H1 (cell line): ENCODE data around the gene ALK. TPM values are rescaled to one million over a fixed set of nuclear protein-coding genes. Genes with fewer than 3 reads are reported as not detected.

ENCODE experiments used
- CTCF ChIA-PET: fragments of 300-600 bp; sonication (Branson Sonifier 250); formaldehyde crosslinking; loops from one replicate; lab custom pipeline; 2021; ENCODE audit not compliant: partially characterized antibody; lab: Charles Lee
- POLR2A ChIA-PET: fragments of 300-600 bp; sonication (Branson Sonifier 250); formaldehyde crosslinking; loops from one replicate; lab custom pipeline; 2021; ENCODE audit warnings: inconsistent platforms; ENCODE audit not compliant: partially characterized antibody; lab: Charles Lee
- DNase-seq, 2 experiments: peaks; one replicate each; pipeline versions ENCODE4 v3.0.0 to v3.0.0-alpha.2; 2010 to 2022; ENCODE audit warnings: low spot score in 2 of 2, low read depth in 1 of 2, mixed read lengths in 1 of 2
- FAIRE-seq: peaks from 2 replicates; lab custom pipeline; 2011; peaks lifted over from hg19 to GRCh38; lab: Jason Lieb, UNC
- H2AFZ ChIP-seq: 2 replicates; pipeline ENCODE4 v1.8.1; 2012; ENCODE audit warnings: low read length, inconsistent platforms
- H2AK5ac ChIP-seq: 2 replicates; pipeline ENCODE4 v1.6.1; 2013; ENCODE audit warnings: low read depth, low read length
- H2BK120ac ChIP-seq: replicated peaks from 2 replicates; pipeline ENCODE3; 2013; ENCODE audit warnings: low read depth, low read length, inconsistent platforms
- H2BK12ac ChIP-seq: 2 replicates; pipeline ENCODE4 v1.6.1; 2013; ENCODE audit warnings: low read depth, low read length
- H2BK15ac ChIP-seq: 2 replicates; pipeline ENCODE4 v1.6.1; 2013; ENCODE audit warnings: low read length
- H2BK20ac ChIP-seq: 2 replicates; pipeline ENCODE4 v1.6.1; 2013; ENCODE audit warnings: low read length
- H2BK5ac ChIP-seq: 2 replicates; pipeline ENCODE4 v1.6.1; 2013; ENCODE audit warnings: low read depth, low read length
- H3K14ac ChIP-seq: 2 replicates; pipeline ENCODE4 v1.6.1; 2013; ENCODE audit warnings: inconsistent platforms; ENCODE audit not compliant: insufficient read length
- H3K18ac ChIP-seq: 2 replicates; pipeline ENCODE4 v1.6.1; 2013; ENCODE audit warnings: low read length; ENCODE audit errors: extremely low read depth
- H3K23ac ChIP-seq: 2 replicates; pipeline ENCODE4 v1.6.1; 2013; ENCODE audit warnings: inconsistent platforms; ENCODE audit not compliant: insufficient read length
- H3K23me2 ChIP-seq: 2 replicates; pipeline ENCODE4 v1.6.1; 2013; ENCODE audit warnings: low read depth, low read length
- H3K27ac ChIP-seq: 2 replicates; pipeline ENCODE4 v1.6.1; 2011; ENCODE audit warnings: low read depth, low read length, inconsistent platforms
- H3K27me3 ChIP-seq, 4 experiments: replicated peaks in 1 of 4; 1 replicate in 1 of 4; 2 replicates in 3 of 4; pipeline versions ENCODE4 v1.6.1 to v1.8.1; 2011 to 2013; ENCODE audit warnings: low read length in 3 of 4, mild to moderate bottlenecking in 3 of 4, inconsistent platforms in 2 of 4, mixed read lengths in 2 of 4, moderate library complexity in 1 of 4; ENCODE audit not compliant: control insufficient read depth in 3 of 4, insufficient read depth in 3 of 4; ENCODE audit errors: extremely low read depth in 1 of 4
- H3K36me3 ChIP-seq, 4 experiments: 2 replicates each; pipeline versions ENCODE4 v1.6.1 to v1.8.1; 2011 to 2013; ENCODE audit warnings: mild to moderate bottlenecking in 4 of 4, low read length in 3 of 4, moderate library complexity in 2 of 4, control low read depth in 1 of 4, inconsistent platforms in 1 of 4; ENCODE audit not compliant: insufficient read depth in 4 of 4, control insufficient read depth in 2 of 4
- H3K4ac ChIP-seq: replicated peaks from 2 replicates; pipeline ENCODE3; 2013; ENCODE audit warnings: low read length, low read depth, mixed read lengths, inconsistent platforms; ENCODE audit not compliant: insufficient read length
- H3K4me1 ChIP-seq, 4 experiments: replicated peaks in 1 of 4; 1 replicate in 1 of 4; 2 replicates in 3 of 4; pipeline versions ENCODE4 v1.6.1 to v1.8.1; 2011 to 2013; ENCODE audit warnings: low read length in 3 of 4, inconsistent platforms in 2 of 4, mixed read lengths in 1 of 4; ENCODE audit not compliant: insufficient read depth in 4 of 4, control insufficient read depth in 3 of 4
- H3K4me2 ChIP-seq, 2 experiments: 2 replicates each; pipeline versions ENCODE4 v1.6.1 to v1.8.1; 2011 to 2013; ENCODE audit warnings: low read depth in 2 of 2, low read length in 2 of 2, control low read depth in 1 of 2, inconsistent platforms in 1 of 2, mild to moderate bottlenecking in 1 of 2; ENCODE audit not compliant: insufficient read depth in 1 of 2
- H3K4me3 ChIP-seq, 4 experiments: fragments of 200-600, 300-600 bp in 1 of 4; sonication (generic), shearing (Covaris generic), sonication (Bioruptor Twin) in 1 of 4; 2 replicates each; pipeline versions ENCODE4 v1.5.1 to v1.8.1; 2011 to 2016; ENCODE audit warnings: low read length in 4 of 4, low read depth in 3 of 4, control low read depth in 2 of 4, inconsistent platforms in 2 of 4, mild to moderate bottlenecking in 2 of 4, mixed read lengths in 1 of 4, moderate library complexity in 1 of 4; ENCODE audit not compliant: insufficient read depth in 2 of 4; ENCODE audit errors: extremely low read depth in 1 of 4
- H3K56ac ChIP-seq: replicated peaks from 2 replicates; pipeline ENCODE3; 2013; ENCODE audit warnings: low read depth, mild to moderate bottlenecking, mixed read lengths, low read length, inconsistent platforms; ENCODE audit not compliant: insufficient read length
- H3K79me1 ChIP-seq: 2 replicates; pipeline ENCODE4 v1.6.1; 2013; ENCODE audit warnings: low read depth, low read length, control low read depth
- H3K79me2 ChIP-seq, 2 experiments: 2 replicates each; pipeline versions ENCODE4 v1.6.1 to v1.8.1; 2012 to 2013; ENCODE audit warnings: low read length in 2 of 2, mild to moderate bottlenecking in 2 of 2, inconsistent platforms in 1 of 2; ENCODE audit not compliant: insufficient read depth in 2 of 2, control insufficient read depth in 1 of 2
- H3K9ac ChIP-seq, 4 experiments: replicated peaks in 1 of 4; 1 replicate in 1 of 4; 2 replicates in 3 of 4; pipeline versions ENCODE4 v1.6.1 to v1.8.1; 2011 to 2013; ENCODE audit warnings: low read depth in 3 of 4, low read length in 3 of 4, control low read depth in 2 of 4, mild to moderate bottlenecking in 2 of 4, moderate library complexity in 2 of 4, inconsistent platforms in 1 of 4; ENCODE audit errors: extremely low read depth in 1 of 4
- H3K9me3 ChIP-seq, 2 experiments: 2 replicates each; pipeline versions ENCODE4 v1.6.1 to v1.8.1; 2012 to 2013; ENCODE audit warnings: mild to moderate bottlenecking in 2 of 2, moderate library complexity in 2 of 2, control low read depth in 1 of 2, inconsistent platforms in 1 of 2, low read depth in 1 of 2, low read length in 1 of 2, mixed read lengths in 1 of 2; ENCODE audit not compliant: insufficient read depth in 2 of 2
- H4K20me1 ChIP-seq, 2 experiments: replicated peaks in 1 of 2; 2 replicates each; pipeline versions ENCODE3 to v1.8.1; 2011 to 2013; ENCODE audit warnings: inconsistent platforms in 2 of 2, low read length in 2 of 2, mild to moderate bottlenecking in 1 of 2; ENCODE audit not compliant: insufficient read depth in 2 of 2, control insufficient read depth in 1 of 2
- H4K5ac ChIP-seq: 2 replicates; pipeline ENCODE4 v1.6.1; 2013; ENCODE audit warnings: low read length, low read depth, mixed read lengths, inconsistent platforms; ENCODE audit not compliant: insufficient read length
- H4K8ac ChIP-seq: 2 replicates; pipeline ENCODE4 v1.8.0; 2013; ENCODE audit warnings: mild to moderate bottlenecking, moderate library complexity, low read length, inconsistent platforms; ENCODE audit not compliant: insufficient read depth; ENCODE audit errors: extremely low read depth
- H4K91ac ChIP-seq: replicated peaks from 2 replicates; pipeline ENCODE3; 2013; ENCODE audit warnings: low read length, mixed read lengths, inconsistent platforms; ENCODE audit not compliant: insufficient read length
- PHF8 ChIP-seq: fragments of 200-600 bp; sonication (generic); conservative IDR thresholded peaks from 2 replicates; pipeline ENCODE4 v1.7.1; 2012; ENCODE audit warnings: low read depth, mild to moderate bottlenecking, inconsistent platforms, low read length, moderate library complexity
- polyA plus RNA-seq, 7 experiments: library from polyadenylated mRNA; depleted of rRNA in 3 of 7; stranded (reverse) in 5 of 7; unstranded in 2 of 7; fragments of >200 nt in 5 of 7; fragments of 200-250 nt in 2 of 7; gene quantifications; 1 replicate in 5 of 7; 2 replicates in 1 of 7; 4 replicates in 1 of 7; pipeline versions ENCODE4 v1.2.1 to v1.2.3, GENCODE V29; 2011 to 2013; ENCODE audit warnings: missing spikeins in 2 of 7, mixed read lengths in 2 of 7
- total RNA-seq: library from RNA; stranded (reverse); fragmentation: NEBNext Ultra II Directional; extraction: Animal tissue kit (Norgen Biotek cat#: 25700); gene quantifications from 2 replicates; pipeline ENCODE4 v1.2.1, GENCODE V29; 2021

The ALK gene
- total and polyA plus RNA-seq, 2 of the 8 experiments (the other 6 are each of a cell fraction or from before 2014, with no cell fraction given), result 0.02 to 0.09 TPM

- ChIA-PET POLR2A (no interaction called here), CTCF (interaction anchor here (0.9 kb wide), 1 partner anchor 19 kb away, joined by 5 read pairs; no protein-coding TSS in a partner anchor)
- Histone ChIP-seq H4K20me1 (no peaks in the 10 kb centered on the region), H3K79me2 (no peaks in the 10 kb centered on the region), H3K9me3 (no peaks in the 10 kb centered on the region), H4K8ac (no peak overlapping the region), H2BK120ac (no peak overlapping the region), H4K5ac (no peak overlapping the region), H3K4ac (no peak overlapping the region), H4K91ac (no peak overlapping the region), H2BK12ac (no peak overlapping the region), H3K4me2 (no peak overlapping the region), H3K14ac (no peak overlapping the region), H3K27ac (no peak overlapping the region), H2BK5ac (no peak overlapping the region), H2BK20ac (no peak overlapping the region), H3K23me2 (no peaks in the 10 kb centered on the region), H2AK5ac (no peak overlapping the region), H3K36me3 (no peaks in the 10 kb centered on the region), H3K56ac (no peak overlapping the region), H3K9ac (no peak overlapping the region), H2AFZ (no peak overlapping the region), H3K4me1 (no peaks in the 10 kb centered on the region), H3K79me1 (no peaks in the 10 kb centered on the region), H3K4me3 (no peak overlapping the region), H2BK15ac (no peak overlapping the region), H3K23ac (no peak overlapping the region), H3K27me3 (no peaks in the 10 kb centered on the region), H3K18ac (no peak overlapping the region)
- DNase-seq (no peak), FAIRE-seq (no peak)
- TF ChIP-seq PHF8, result no peak
Measured at GRCh38 chr2:29426354-29426753, 495.0 kb downstream of the ALK start.
